ENCODE measurements around the gene TMEM184A.
A peak's percentile ranks its signal among the peaks of the same experiment; 100 is the strongest.

TMEM184A gene

DNA sequence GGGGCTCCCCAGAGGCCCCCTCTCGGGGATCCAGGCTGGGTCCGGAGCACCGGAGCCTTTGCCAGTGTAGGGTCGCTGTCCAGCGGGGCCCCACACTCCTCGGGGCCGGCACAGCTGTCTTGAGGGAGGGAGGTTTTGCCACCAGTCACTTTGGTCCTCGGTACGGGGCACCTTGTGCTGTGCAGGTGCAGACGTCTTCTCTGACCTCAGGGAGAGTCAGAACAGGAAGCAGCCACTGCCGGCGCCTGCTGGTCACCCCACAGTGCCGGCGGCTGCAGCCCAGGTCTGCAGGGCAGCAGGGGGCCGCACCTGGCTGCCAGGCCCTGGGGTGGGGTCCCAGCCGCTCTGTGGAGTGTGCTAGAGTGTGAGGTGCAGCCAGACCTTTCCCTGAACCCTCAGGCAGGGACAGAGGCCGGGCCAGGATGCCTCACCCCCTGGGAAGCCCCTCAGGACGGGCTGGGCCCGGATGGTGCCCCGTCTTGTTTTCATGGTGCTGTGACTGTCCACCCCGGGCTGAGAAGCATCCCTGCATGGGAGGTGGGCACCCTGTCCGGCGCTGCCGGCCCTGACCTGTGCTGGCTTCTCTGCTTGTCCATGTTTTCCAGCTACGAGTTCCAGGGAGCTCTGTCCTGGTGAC, 17.3 kb downstream of the TMEM184A start:
- DNase-seq, result no peak

- DNase-seq, result no peak
These were observed 18.2 kb downstream of the TMEM184A start for GRCh38 chr7:1537535-1538412.

- DNase-seq, result no peak
These were observed 19.1 kb downstream of the TMEM184A start for GRCh38 chr7:1536743-1537534.

GRCh38 chr7:1536455-1536742, 19.6 kb downstream of the TMEM184A start:
- DNase-seq, result no peak

DNA sequence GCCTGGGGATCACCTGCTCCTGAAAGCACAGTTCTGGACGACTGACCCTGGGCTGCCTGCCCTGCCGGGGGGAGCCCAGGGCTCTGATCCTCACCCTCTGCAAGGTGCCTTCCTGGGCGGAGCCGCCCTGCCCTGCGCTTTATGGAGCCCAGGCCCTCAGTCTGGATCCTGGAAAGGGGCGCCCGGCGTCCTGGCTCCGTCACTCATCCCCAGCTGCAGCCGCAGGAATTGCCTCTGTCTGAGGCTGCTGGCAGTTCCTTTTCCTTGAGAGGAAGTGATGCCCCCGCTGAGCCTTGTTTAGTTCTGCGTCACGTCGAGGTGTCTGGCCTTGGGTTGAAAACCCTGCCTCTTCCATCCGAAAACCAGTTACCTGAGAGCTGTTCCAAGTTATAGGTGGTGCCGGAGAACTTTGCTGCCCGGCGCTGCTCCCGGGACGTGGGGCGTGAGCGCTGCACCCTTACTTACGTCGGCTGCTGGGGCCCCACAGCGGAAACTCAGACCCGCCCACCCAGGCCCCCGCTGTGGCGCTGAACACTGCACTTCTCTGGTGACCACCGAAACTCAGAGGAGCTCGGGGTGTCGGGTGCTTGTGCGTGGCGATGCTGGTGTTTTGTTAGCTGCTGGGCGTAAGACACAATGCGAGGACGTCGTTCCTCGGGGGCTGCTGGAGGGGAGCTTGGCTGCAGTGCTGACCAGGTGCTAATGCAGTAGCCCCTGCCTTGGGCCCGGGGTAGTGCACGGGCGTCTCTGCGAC, 20.1 kb downstream of the TMEM184A start:
- DNase-seq, result no peak

GRCh38 chr7:1535100-1535458, 20.9 kb downstream of the TMEM184A start:
- no peak for DNase-seq

- no peak for DNase-seq
These were observed 21.5 kb downstream of the TMEM184A start for GRCh38 chr7:1534330-1535099.

- DNase-seq, result peak in 1 of 2 experiments; percentile 33
These were observed 22.3 kb downstream of the TMEM184A start for GRCh38 chr7:1533547-1534329.

DNA sequence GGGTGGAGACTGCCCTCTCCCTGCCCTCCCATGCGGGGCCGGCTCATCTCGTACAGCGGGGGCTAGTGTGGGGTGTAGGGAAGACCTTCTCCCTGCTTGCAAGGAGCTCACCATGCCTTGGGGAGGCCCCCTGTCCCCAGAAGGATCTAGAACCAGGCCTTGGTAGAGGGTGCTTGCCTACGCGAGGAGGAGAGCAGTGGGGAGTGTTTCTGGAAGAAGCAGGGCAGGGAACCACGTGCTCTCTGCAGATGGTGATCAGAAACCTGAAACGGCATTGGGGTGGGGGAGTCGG, 22.8 kb downstream of the TMEM184A start:
- DNase-seq, result no peak

DNA sequence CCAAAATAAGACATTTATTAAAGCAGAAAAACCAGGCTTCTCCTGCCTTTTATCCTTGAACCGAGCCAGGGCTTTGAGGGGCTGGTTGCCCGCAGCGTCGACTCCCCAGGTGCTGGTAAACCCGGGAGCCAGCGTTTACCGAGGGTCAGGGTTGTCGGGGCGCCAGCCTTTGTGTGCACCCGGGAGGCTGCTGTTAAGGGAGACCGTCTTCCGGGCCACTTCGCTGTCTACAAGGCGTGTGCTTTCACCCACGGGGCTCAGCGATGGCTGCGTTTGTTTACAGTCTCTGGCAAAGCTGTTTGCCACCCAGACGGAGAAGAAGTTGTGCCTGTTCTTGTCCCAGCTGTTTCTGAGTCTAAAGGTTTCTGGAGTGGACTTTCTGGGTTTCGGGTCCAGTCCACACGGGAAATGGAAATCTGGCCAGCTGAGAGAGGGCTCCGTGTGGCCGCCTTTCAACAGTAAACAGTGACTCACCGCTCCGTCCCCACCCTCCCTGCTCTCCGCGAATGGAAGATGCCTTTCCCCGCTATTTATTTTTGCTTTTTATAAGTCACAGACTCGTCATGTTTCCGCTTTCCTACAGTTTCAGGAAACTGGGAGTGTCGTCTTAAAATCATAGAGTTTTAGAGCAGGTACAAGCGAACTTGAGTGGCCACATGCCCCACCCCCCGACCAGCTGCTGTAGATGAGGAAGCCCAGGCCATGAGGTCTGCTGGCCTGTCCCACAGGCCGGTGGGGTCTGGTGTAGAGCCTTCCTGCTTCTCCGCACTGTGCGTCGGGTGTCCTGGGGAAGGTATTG, 23.4 kb downstream of the TMEM184A start:
- peak; percentile 54 to 56 for DNase-seq

DNA sequence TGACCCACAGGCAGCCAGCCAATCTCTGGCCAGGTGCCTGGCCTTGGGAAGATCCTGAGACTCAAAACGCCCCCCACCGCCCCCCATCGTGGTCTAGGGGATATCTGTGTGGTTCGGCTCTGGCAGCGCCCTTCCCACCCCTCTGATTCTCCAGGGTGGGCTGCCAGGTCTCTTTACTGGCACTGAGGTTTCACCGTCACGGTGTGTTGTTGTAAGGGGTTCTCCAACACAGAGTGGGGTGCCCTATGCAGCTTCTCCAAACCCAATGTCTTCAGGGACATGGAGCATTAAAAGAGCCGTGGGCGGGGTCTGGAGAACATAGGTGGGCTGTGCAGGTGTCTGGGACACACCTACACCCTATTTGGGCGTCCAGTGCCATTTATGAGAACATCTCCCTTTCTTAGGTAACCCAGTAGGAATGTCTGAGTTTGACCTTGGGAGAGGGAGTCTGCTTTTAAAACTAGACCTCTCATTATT, 24.0 kb downstream of the TMEM184A start:
- DNase-seq, result no peak

DNA sequence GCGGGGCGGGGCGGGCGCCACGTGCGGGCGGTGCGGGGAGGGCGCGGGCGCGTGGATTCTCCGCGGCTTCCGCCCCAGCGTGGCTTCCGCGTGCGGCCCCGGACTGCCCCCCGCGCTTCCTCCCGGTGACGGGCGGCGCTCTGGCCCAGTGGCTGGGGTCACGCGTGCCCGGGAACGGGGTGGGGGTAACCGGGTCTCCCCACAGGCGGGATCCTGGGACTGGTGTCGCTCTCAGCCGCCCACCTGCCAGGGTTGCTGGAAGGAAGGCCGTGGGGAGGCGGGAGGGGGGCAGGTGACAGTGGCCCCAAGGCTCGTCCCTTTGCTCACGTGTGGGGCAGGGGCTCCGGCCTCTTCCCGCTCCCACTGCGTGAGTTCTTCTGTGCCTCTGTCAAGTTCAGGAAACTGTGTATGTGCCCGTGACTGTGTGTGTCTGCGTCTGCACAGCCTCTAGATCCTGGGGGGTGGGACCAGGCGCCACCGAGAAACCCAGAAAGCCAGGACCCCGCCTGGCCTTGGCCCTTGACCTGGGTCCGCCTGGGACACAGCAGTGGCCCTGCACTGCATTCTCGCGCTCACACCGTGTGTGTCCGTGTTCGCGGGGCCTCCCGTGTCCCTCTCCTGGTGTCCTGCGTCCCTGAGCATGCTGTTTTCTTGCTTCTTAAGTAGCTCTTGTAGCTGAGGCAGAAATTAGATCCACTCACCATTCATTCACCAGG, 24.6 kb downstream of the TMEM184A start:
- DNase-seq, result peak in 1 of 2 experiments; percentile 9

DNA sequence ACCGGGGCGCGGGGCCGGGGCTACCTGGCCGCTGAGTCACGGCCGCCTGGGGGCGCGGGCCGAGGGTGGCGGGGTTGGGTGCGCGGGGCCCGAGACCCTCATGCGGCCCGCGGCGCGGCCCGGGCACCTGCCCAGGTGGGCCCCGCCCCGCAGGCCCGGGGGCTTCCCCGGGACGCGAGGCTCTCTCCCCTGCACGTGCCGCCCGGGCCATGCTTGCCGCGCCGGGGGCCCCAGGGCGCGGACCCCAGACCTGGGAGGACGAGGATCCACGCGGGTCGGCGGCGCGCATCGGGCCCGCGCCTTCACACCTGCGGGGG, 25.1 kb downstream of the TMEM184A start:
- no peak for DNase-seq

- DNase-seq, result no peak
These were observed 26.5 kb downstream of the TMEM184A start for GRCh38 chr7:1529383-1530116.

- DNase-seq, result no peak
These were observed 29.7 kb downstream of the TMEM184A start for GRCh38 chr7:1526271-1526754.

DNA sequence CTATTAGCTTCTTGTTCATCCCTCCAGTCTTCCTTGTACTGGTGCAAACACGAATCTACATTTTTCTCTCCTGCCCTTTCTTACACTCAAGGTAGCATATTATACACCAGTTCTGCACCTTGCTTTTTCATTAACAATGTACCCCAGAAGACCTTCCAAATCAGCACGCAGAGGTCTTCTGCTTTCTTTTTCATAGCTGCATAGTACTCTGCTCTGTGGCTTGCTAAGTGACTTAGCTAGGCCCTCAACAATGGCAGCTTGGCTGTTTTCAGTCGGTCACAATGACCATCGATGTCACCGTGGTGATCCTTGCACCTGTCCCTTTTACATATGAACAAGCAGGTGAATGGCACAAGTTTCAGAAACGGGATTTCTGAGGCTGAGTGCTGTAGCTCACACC, 30.6 kb downstream of the TMEM184A start:
- DNase-seq, result no peak

DNA sequence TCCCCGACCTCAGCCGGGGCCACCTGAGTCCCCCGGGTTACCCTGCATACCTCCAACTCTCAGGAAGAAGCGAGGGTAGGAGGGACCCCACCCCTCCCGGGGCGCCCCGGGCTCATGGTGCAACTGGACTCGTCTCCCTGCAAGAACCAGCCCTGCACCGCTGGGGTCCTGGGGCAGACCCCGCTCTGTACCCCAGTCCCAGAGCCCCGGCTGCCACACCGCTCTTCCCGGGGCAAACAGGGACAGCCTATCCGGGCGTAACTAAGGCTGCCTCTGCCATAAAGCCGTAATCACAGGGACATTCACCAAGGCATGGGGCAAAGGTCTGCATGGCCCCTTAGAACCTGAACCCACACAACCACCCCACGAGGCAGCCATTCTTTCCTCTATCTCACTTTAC, 32.2 kb downstream of the TMEM184A start:
- DNase-seq, result no peak

- DNase-seq, result no peak
These were observed 32.8 kb downstream of the TMEM184A start for GRCh38 chr7:1523208-1523607.

- no peak for DNase-seq
These were observed 34.5 kb downstream of the TMEM184A start for GRCh38 chr7:1521456-1521855.
